HG03378 (cell line): ENCODE measurements around the gene CABP2.
"Not testable (repeated sequence)": the region's sequence is repeated elsewhere in the genome, so short reads cannot be mapped to it uniquely, and the experiment has no call there.

Experiments used
- ATAC-seq: cut with Tn5 transposase; IDR thresholded peaks from one replicate; pipeline ENCODE4 v1.9.1; 2021; ENCODE audit warnings: mild to moderate bottlenecking, moderate library complexity; ENCODE audit not compliant: unreplicated experiment

CABP2 gene

GRCh38 chr11:67495234-67496005 lies 27.8 kb downstream of the CABP2 start:
- ATAC-seq: no peak

GRCh38 chr11:67494371-67495233 lies 28.6 kb downstream of the CABP2 start:
- no peak for ATAC-seq

GRCh38 chr11:67493548-67494370 lies 29.5 kb downstream of the CABP2 start:
- no peak for ATAC-seq

GRCh38 chr11:67492801-67493547 lies 30.3 kb downstream of the CABP2 start:
- no peak for ATAC-seq

- ATAC-seq: no peak
Measured at GRCh38 chr11:67492069-67492727, 31.0 kb downstream of the CABP2 start.

- ATAC-seq: no peak
Measured at GRCh38 chr11:67491276-67492068, 31.8 kb downstream of the CABP2 start.

GRCh38 chr11:67490727-67491065 lies 32.5 kb downstream of the CABP2 start:
- no peak for ATAC-seq

GRCh38 chr11:67489885-67490726 lies 33.1 kb downstream of the CABP2 start:
- no peak for ATAC-seq

- ATAC-seq: no peak
Measured at GRCh38 chr11:67489203-67489884, 33.9 kb downstream of the CABP2 start.

GRCh38 chr11:67486481-67487195 lies 36.6 kb downstream of the CABP2 start:
- peak; percentile 23 for ATAC-seq

GRCh38 chr11:67485873-67486361 lies 37.3 kb downstream of the CABP2 start:
- ATAC-seq: not testable (repeated sequence)

GRCh38 chr11:67484847-67485311 lies 38.4 kb downstream of the CABP2 start:
- no peak for ATAC-seq

- no peak for ATAC-seq
Measured at GRCh38 chr11:67483831-67484665, 39.2 kb downstream of the CABP2 start.

GRCh38 chr11:67482827-67483798 lies 40.1 kb downstream of the CABP2 start, which contains the start of gene AIP:
Gene AIP, plus strand, starts transcription at chr11:67483026. Its CDS starts 133 bp downstream, at chr11:67483159.
- ATAC-seq: peak; percentile 53
